Aorta (tissue), 5 donors: ENCODE data around the gene VANGL2. TPM values are rescaled to one million over a fixed set of nuclear protein-coding genes. Genes with fewer than 3 reads are reported as not detected.

ENCODE experiments used
- ATAC-seq: fragments of 200-7000 bp; cut with Tn5 transposase; one replicate; pipeline ENCODE4 v1.9.1; 2022; ENCODE audit warnings: moderate library complexity; ENCODE audit not compliant: low FRiP score
- DNase-seq, 2 donors: peaks; one replicate each; pipeline ENCODE4 v3.0.0-alpha.2; 2020
- H3K27ac ChIP-seq, 2 donors: one replicate each; pipeline ENCODE4 v1.5.1; 2013; ENCODE audit warnings: low read length in 2 of 2, mild to moderate bottlenecking in 2 of 2, moderate library complexity in 2 of 2, control low read depth in 1 of 2, inconsistent platforms in 1 of 2, low read depth in 1 of 2
- H3K27me3 ChIP-seq, 2 donors: one replicate each; pipeline ENCODE4 v1.6.1; 2013; ENCODE audit warnings: control low read depth in 1 of 2, low read length in 1 of 2, mild to moderate bottlenecking in 1 of 2, moderate library complexity in 1 of 2; ENCODE audit not compliant: insufficient read depth in 2 of 2, control insufficient read depth in 1 of 2
- H3K36me3 ChIP-seq, 2 donors: one replicate each; pipeline ENCODE4 v1.6.1; 2013; ENCODE audit warnings: control low read depth in 1 of 2, low read length in 1 of 2, mild to moderate bottlenecking in 1 of 2; ENCODE audit not compliant: insufficient read depth in 2 of 2, control insufficient read depth in 1 of 2
- H3K4me1 ChIP-seq, 2 donors: one replicate each; pipeline ENCODE4 v1.6.1; 2013; ENCODE audit warnings: low read length in 2 of 2, control low read depth in 1 of 2, mild to moderate bottlenecking in 1 of 2, moderate library complexity in 1 of 2; ENCODE audit not compliant: insufficient read depth in 2 of 2, control insufficient read depth in 1 of 2
- H3K4me3 ChIP-seq, 2 donors: one replicate each; pipeline ENCODE4 v1.5.1; 2013; ENCODE audit warnings: low read length in 2 of 2, control low read depth in 1 of 2, mild to moderate bottlenecking in 1 of 2
- H3K9me3 ChIP-seq: one replicate; pipeline ENCODE4 v1.6.1; 2013; ENCODE audit warnings: mild to moderate bottlenecking, low read length; ENCODE audit not compliant: control insufficient read depth
- WGBS, 2 donors: extraction: QIAGEN DNeasy Blood & Tissue Kit; methylation state at CpG; one replicate each; pipeline ENCODE4 v1.1.7; 2013; 5-methylcytosine and 5-hydroxymethylcytosine counted together
- intact Hi-C, 2 donors: fragments of 100-400 bp; cut with DNase I; formaldehyde crosslinking; loops; one replicate each; pipeline versions ENCODE4 v1.14.2 to v1.15.0; 2022
- polyA plus RNA-seq, 2 donors: library from polyadenylated mRNA; stranded (reverse); fragments of 200-250 nt; gene quantifications; one replicate each; pipeline ENCODE4 v1.2.3, GENCODE V29; 2013
- total RNA-seq, 2 donors: library from RNA; stranded (reverse); fragmentation: NEBNext Ultra II Directional; extraction: Animal tissue kit (Norgen Biotek cat#: 25700); gene quantifications; one replicate each; pipeline ENCODE4 v1.2.1, GENCODE V29; 2021
- donor health status: healthy with polysubstance abuse.
- donor health status: Bipolar disorder and iron deficiency.
- donor health status: DM: no; HTN: no; CAD: no.
- donor health status: DM: no; HTN: no; CAD: no.
- donor health status: DM: yes; HTN: yes; CAD: no.

VANGL2 gene
- total and polyA plus RNA-seq, 4 donors = 0.26 to 4.4 (median 0.92) TPM

DNA sequence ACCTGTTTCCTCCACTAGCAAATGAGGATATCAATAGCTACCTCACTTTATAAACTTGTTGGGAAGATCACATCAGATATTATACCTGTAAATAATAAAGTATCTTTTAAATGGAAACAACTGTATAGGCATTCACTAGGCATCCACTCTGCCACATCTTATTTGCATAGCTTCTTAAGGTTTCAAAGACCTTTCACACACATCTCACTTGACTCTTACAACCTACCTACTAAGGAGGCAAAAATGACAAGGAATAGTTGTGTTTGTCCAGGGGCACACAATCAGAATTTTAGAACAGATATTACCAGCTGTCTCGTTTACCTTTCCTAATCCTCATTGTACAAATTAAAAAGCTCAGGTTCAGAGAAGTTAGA is 51.5 kb downstream of the VANGL2 start:
- no peaks in the 10 kb centered on the region for H3K9me3 ChIP-seq
- intact Hi-C loops = no loop called here
- WGBS, 2 donors = 66 to 73% methylated on average over 1 of the region's 1 CpG
- no peak overlapping the region for H3K4me3 ChIP-seq
- ATAC-seq = no peak
- no peaks in the 10 kb centered on the region for H3K36me3 ChIP-seq
- no peak for DNase-seq
- H3K27ac ChIP-seq = no peak overlapping the region
- H3K27me3 ChIP-seq = no peaks in the 10 kb centered on the region
- no peaks in the 10 kb centered on the region for H3K4me1 ChIP-seq

DNA sequence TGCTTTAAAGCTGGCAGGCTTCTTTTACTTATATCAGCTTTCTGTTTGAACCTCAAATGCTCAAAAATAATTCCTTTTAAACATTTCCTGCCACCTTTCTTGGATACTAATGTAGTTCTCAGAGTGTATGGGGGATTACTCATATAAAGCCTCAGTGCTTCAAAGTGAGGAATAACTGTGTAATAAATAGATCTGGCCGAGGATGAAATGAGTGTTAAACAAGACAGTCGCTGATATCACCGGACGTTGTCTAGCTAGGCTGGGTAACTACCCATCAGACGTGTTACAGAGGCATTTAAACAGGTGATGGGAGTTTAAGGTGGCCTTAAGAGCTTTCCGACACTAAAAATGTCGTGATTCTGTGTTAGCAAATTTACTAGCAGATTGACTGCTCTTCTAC is 53.1 kb downstream of the VANGL2 start:
- no peak for DNase-seq
- no peak for ATAC-seq
- 78 to 80% methylated on average over 7 of the region's 7 CpGs for whole genome bisulfite sequencing, 2 donors
- Histone ChIP-seq H3K4me3 (no peak overlapping the region), H3K27me3 (no peaks in the 10 kb centered on the region), H3K36me3 (no peaks in the 10 kb centered on the region), H3K27ac (no peak overlapping the region), H3K9me3 (no peaks in the 10 kb centered on the region), H3K4me1 (no peaks in the 10 kb centered on the region)
- intact Hi-C loops = no loop called here

DNA sequence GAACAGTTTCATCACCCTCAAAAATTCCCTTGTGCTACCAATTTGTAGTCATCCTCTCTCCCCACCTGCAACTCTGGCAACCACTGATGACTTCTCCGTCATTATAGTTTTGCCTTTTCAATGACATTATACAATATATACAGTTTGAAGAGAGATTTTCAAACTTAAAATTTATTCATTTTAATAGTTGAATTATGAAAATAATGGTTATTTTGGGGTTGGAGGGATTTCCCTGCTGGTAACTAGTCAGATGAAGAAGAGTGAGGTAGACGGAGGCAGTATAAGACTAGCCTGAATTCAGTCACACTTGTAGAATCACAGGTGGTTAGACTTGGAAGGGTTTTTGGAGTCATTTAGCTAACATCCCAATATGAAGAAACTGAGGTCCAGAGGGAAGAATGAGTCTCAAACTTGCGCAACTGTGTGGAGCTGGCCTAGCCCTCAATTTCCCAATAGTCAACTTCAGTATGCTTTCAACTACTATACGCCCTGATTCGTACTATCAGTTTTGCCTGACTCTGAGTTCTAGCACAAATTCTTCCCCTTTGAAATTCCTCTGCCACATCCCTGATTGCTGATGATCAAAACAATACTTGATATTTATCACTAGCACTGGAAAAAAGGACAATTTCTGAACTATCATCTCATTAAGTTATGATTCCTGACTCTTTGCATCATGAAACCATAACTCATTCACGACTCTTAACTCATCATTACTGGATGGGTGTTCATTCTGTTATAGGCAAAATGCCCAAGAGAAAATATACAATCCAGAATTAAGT is 54.2 kb downstream of the VANGL2 start:
- Histone ChIP-seq H3K9me3 (no peaks in the 10 kb centered on the region), H3K27ac (no peak overlapping the region), H3K4me3 (no peak overlapping the region), H3K4me1 (no peaks in the 10 kb centered on the region), H3K27me3 (no peaks in the 10 kb centered on the region), H3K36me3 (no peaks in the 10 kb centered on the region)
- intact Hi-C loops = no loop called here
- WGBS, 2 donors = 88 to 90% methylated on average over 6 of the region's 6 CpGs
- DNase-seq = no peak
- no peak for ATAC-seq

DNA sequence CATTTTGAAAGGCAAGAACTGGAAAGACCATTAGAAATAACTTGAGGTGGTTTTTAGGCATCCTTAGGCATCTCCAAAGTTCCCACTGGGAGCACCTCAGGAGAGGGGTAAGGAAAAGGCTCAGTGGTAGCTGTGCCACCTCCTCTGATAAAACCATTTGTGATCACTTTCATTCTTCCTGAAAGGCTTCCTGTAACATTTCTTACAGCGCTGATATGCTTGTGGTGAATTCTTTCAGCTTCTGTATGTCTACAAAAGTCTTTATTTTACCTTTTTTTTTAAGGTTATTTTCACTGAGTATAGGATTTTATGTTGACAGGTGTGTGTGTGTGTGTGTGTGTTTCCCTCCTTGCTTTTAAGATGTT is 54.8 kb downstream of the VANGL2 start:
- Histone ChIP-seq H3K9me3 (no peaks in the 10 kb centered on the region), H3K4me3 (no peak overlapping the region), H3K27me3 (no peaks in the 10 kb centered on the region), H3K36me3 (no peaks in the 10 kb centered on the region), H3K4me1 (no peaks in the 10 kb centered on the region), H3K27ac (no peak overlapping the region)
- ATAC-seq (no peak), DNase-seq (no peak)
- intact Hi-C loops = no loop called here
- WGBS, 2 donors = 87 to 89% methylated on average over 1 of the region's 1 CpG

DNA sequence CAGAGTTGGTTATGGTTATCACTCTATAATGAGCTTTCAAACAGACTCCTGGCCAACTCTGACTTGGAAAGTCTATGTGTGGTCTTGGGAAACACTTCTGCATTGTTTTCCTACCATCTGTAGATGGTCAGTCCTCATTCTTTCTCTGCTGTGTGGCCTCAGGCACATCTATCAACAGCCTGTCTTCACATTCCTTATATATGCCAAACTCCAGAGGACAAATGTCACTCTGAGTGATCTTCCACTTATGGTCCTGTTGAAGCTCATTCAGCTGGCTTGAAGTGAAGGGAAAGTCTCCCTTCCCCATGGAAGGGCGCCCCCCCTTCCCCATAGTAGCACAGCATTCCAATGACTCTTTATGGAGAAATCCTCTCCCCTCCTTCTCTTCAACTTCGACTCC is 58.7 kb downstream of the VANGL2 start:
- no peak for DNase-seq
- H3K4me1 ChIP-seq = no peaks in the 10 kb centered on the region
- no peaks in the 10 kb centered on the region for H3K27me3 ChIP-seq
- intact Hi-C loops = no loop called here
- no peaks in the 10 kb centered on the region for H3K36me3 ChIP-seq
- H3K9me3 ChIP-seq = no peaks in the 10 kb centered on the region
- H3K4me3 ChIP-seq = no peak overlapping the region
- 0 to 28% methylated on average over 2 of the region's 2 CpGs for WGBS, 2 donors
- no peak for ATAC-seq
- H3K27ac ChIP-seq = no peak overlapping the region

DNA sequence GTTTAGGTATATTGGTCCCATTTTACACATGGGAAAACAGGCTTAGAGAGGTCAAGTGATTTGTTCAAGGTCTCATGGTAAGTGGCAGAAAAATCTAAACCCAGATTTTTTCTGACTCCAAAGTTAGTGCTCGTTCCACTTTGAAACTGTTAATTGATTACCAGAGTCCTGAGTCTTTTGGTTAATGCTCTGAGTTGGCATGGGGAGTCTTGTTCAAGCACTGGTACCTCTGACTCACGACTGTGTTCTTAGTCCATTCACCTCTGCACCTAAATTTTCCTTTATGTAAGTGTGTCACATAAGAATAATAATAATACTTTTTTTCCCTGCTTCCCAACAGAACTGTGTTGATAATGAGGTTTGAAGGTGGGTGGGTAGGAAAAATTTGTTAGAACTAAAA is 59.3 kb downstream of the VANGL2 start:
- no peaks in the 10 kb centered on the region for H3K36me3 ChIP-seq
- H3K4me3 ChIP-seq = no peak overlapping the region
- intact Hi-C loops = no loop called here
- WGBS, 2 donors = 69 to 74% methylated on average over 2 of the region's 2 CpGs
- DNase-seq (no peak), ATAC-seq (no peak)
- no peak overlapping the region for H3K27ac ChIP-seq
- H3K27me3 ChIP-seq = no peaks in the 10 kb centered on the region
- no peaks in the 10 kb centered on the region for H3K4me1 ChIP-seq
- no peaks in the 10 kb centered on the region for H3K9me3 ChIP-seq

DNA sequence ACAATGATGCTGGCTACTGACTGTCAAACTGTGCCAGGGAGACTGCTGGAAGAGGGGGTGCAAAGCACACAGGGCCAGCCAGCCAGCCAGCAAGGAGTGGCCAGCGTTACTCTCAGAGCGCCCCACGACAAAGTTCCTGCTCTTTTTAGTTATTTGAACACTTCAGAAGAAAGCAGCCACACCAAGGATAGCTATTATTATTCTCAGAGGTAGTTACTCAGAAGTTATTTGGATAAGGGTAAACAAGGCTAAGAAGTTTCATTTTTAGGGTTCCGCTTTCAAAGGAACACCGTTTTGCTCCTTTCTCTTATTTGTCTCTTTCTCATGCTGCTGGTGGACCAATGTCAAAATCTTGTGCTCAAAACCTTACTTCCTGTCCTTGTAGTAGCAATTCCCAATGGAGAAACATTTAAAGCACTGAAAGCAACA is 59.9 kb downstream of the VANGL2 start:
- Histone ChIP-seq H3K27me3 (no peaks in the 10 kb centered on the region), H3K9me3 (no peaks in the 10 kb centered on the region), H3K27ac (no peak overlapping the region), H3K36me3 (no peaks in the 10 kb centered on the region), H3K4me1 (no peaks in the 10 kb centered on the region), H3K4me3 (no peak overlapping the region)
- WGBS, 2 donors = 54 to 60% methylated on average over 5 of the region's 5 CpGs
- intact Hi-C loops = no loop called here
- no peak for DNase-seq
- no peak for ATAC-seq

DNA sequence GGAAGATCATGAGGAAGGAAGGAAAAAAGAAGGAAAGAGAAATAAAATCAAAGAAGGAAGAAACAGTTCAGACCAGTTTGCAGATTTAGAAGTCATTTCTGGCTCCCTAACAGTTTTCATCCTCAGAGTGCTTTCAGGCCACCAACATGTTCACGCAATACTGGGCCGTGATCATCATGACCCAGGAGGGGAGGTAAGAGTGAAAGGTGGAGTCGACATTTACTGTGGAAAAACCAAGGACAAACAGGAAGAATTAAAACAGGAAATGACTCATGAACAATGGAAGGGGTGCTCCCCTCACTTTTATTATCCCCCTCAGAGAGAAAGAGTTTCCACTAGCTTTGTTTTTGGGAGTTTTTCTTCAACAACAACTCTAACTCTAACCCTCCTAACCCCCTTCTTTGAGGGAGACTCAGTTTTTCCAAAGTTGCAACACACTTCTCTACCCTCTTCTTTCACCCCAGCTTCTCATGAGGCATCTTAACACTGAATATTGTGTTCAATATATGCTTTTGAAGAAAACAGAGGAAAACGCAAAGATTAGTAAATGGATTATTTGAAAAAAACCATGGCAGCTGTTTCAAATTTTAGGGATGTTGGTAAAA is 60.4 kb downstream of the VANGL2 start:
- no peaks in the 10 kb centered on the region for H3K4me1 ChIP-seq
- 66 to 71% methylated on average over 4 of the region's 4 CpGs for WGBS, 2 donors
- intact Hi-C loops = no loop called here
- DNase-seq (no peak), ATAC-seq (no peak)
- no peak overlapping the region for H3K27ac ChIP-seq
- H3K36me3 ChIP-seq = no peaks in the 10 kb centered on the region
- H3K27me3 ChIP-seq = no peaks in the 10 kb centered on the region
- H3K4me3 ChIP-seq = no peak overlapping the region
- H3K9me3 ChIP-seq = no peaks in the 10 kb centered on the region

DNA sequence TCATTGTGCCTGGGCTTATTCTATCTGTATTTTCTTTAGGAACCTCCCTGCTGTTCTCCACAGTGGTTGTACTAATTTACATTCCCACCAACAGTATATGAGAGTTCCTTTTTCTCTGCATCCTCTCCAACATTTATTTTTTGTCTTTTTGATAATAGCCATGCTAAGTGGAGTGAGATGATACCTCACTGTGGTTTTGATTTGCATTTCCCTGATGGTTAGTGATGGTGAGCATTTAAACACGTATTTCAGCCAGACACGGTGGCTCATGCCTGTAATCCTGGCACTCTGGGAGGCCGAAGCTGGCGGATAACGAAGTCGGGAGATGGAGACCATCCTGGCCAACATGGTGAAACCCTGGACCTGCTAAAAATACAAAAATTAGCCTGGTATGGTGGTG is 64.8 kb downstream of the VANGL2 start:
- Histone ChIP-seq H3K27ac (no peak overlapping the region), H3K4me3 (no peak overlapping the region), H3K9me3 (no peaks in the 10 kb centered on the region), H3K27me3 (no peaks in the 10 kb centered on the region), H3K36me3 (no peaks in the 10 kb centered on the region), H3K4me1 (no peaks in the 10 kb centered on the region)
- WGBS, 2 donors = 90 to 95% methylated on average over 6 of the region's 6 CpGs
- DNase-seq (no peak), ATAC-seq (no peak)
- intact Hi-C loops = no loop called here
